Stimulated activated naive CD8-positive, alpha-beta T cell treated with anti-CD3 and anti-CD28 coated beads, Interleukin-15, Interleukin-2, amounts not matched to agents 100 ng/mL and 50 ng/mL, for 24 hours (primary cell): ENCODE results near the gene ITPRID2.

Experiments
- H3K27ac Mint-ChIP-seq: one replicate; pipeline ENCODE4 v1.8.0; 2021; ENCODE audit warnings: mild to moderate bottlenecking, mixed read lengths
- H3K27me3 Mint-ChIP-seq: one replicate; pipeline ENCODE4 v1.8.0; 2021; ENCODE audit warnings: mixed read lengths
- H3K36me3 Mint-ChIP-seq: one replicate; pipeline ENCODE4 v1.8.0; 2021; ENCODE audit warnings: low read depth, mixed read lengths
- H3K4me1 Mint-ChIP-seq: one replicate; pipeline ENCODE4 v1.8.0; 2021; ENCODE audit warnings: low read depth, mixed read lengths
- H3K4me3 Mint-ChIP-seq: one replicate; pipeline ENCODE4 v1.8.0; 2021; ENCODE audit warnings: mild to moderate bottlenecking, mixed read lengths
- H3K9me3 Mint-ChIP-seq: one replicate; pipeline ENCODE4 v1.8.0; 2021; ENCODE audit warnings: mixed read lengths

ITPRID2 gene

DNA sequence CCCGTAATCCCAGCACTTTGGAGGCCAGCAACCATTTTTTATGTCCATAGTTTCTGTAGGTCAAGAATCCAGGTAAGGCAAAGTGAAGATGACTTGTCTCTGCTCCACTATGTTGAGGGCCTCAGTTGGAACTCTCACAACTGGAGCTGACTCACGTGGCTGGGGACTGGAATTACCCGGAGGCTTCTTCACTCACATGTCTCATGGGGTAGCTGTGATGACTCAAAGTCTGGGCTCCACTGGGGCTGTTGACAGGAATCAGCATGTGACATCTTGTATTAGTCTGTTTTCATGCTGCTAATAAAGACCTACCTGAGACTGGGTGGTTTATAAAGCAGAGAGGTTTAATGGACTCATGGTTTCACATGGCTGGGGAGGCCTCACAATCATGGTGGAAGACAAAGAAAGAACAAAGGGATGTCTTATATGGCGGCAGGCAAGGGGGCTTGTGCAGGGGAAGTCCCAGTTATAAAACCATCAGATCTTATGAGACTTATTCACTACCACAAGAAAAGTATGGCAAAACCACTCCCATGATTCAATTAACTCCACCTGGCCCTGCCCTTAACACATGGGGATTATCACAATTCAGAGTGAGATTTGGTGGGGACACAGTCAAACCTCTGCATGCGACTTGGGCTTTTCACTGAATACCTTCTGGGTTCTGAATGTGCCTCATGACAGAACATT is 86.3 kb downstream of the ITPRID2 start:
- H3K4me3 Mint-ChIP-seq: no peak overlapping the region

DNA sequence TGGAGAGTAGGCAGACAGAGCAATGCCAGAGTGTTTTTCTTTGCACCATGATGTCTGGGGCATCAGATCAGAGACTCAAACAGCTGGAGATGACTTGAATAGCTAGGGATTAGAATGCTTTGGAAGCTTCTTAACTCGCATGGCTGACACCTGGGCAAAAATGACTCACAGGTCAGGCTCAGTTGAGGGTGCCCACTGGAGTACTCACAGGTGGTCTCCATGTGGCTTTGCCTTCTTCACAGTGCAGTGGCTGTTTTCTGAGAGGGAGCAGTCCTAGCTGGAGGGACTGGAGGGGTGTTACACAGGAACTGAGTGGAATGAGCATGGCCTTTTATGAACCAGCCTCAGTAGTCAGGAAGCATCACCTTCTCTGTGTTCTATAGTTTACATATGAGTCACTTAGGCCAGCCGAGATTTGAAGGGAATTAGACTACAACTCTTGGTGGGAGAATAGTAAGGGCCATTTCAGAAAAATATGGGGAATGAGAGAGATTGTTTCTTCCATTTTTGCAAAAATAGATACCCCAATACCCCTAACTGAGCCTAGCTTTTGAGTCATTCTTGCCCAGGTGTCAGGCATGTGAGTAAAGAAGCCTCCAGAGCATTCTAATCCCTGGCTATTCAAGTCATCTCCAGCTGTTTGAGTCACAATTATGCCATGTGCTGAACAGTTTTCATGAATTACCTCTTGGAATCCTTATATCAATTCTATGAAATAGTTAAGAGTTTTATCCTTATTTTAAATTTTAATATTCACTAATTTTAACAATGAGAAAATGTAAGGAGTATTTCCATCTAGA is 87.0 kb downstream of the ITPRID2 start:
- peaks cover 10% of the 10 kb centered on the region for H3K4me1 Mint-ChIP-seq
- no peaks in the 10 kb centered on the region for H3K9me3 Mint-ChIP-seq
- no peak overlapping the region for H3K4me3 Mint-ChIP-seq
- H3K27me3 Mint-ChIP-seq: peaks cover 6% of the 10 kb centered on the region
- H3K27ac Mint-ChIP-seq: peak overlapping the region; percentile 87
- no peaks in the 10 kb centered on the region for H3K36me3 Mint-ChIP-seq

More for the DNA sequence above, 86.3 kb downstream of the ITPRID2 start:
- Mint-ChIP-seq H3K4me1 (peaks cover 10% of the 10 kb centered on the region), H3K9me3 (no peaks in the 10 kb centered on the region), H3K27ac (peak overlapping the region; percentile 87), H3K27me3 (peaks cover 9% of the 10 kb centered on the region), H3K36me3 (no peaks in the 10 kb centered on the region)
